Loucy (cell line): ENCODE data around the gene VAPB.

ENCODE experiments used
- H2AFZ ChIP-seq: fragments of 200-600 bp; sonication (generic); 2 replicates; pipeline ENCODE4 v1.6.0; 2016; ENCODE audit warnings: antibody characterized with exemption, mild to moderate bottlenecking, low read length, moderate library complexity
- H3F3A ChIP-seq: fragments of 200-600 bp; 2 replicates; pipeline ENCODE4 v1.6.0; 2016; ENCODE audit warnings: antibody characterized with exemption, low read depth, mild to moderate bottlenecking
- H3K27me3 ChIP-seq: fragments of 200-600 bp; sonication (generic); 2 replicates; pipeline ENCODE4 v1.6.1; 2014; ENCODE audit warnings: low read length, mild to moderate bottlenecking; ENCODE audit not compliant: insufficient read depth, poor library complexity, severe bottlenecking
- H3K36me3 ChIP-seq: fragments of 200-600 bp; sonication (generic); 2 replicates; pipeline ENCODE4 v1.6.1; 2016; ENCODE audit warnings: low read length; ENCODE audit not compliant: insufficient read depth
- H3K4me1 ChIP-seq: fragments of 200-600 bp; sonication (generic); 2 replicates; pipeline ENCODE4 v1.5.1; 2014; ENCODE audit warnings: low read length, mild to moderate bottlenecking; ENCODE audit not compliant: insufficient read depth, poor library complexity, severe bottlenecking
- H3K4me2 ChIP-seq: fragments of 200-600 bp; sonication (generic); 2 replicates; pipeline ENCODE4 v1.6.0; 2014; ENCODE audit warnings: antibody characterized with exemption, low read length, low read depth, mild to moderate bottlenecking; ENCODE audit not compliant: poor library complexity, severe bottlenecking
- H3K4me3 ChIP-seq: fragments of 200-600 bp; sonication (generic); 2 replicates; pipeline ENCODE4 v1.5.1; 2014; ENCODE audit warnings: low read length, mild to moderate bottlenecking, mixed read lengths; ENCODE audit not compliant: poor library complexity, severe bottlenecking
- H3K79me2 ChIP-seq: fragments of 200-600 bp; sonication (generic); 2 replicates; pipeline ENCODE4 v1.6.1; 2014; ENCODE audit warnings: low read length; ENCODE audit not compliant: insufficient read depth
- H3K9ac ChIP-seq: fragments of 200-600 bp; sonication (generic); 2 replicates; pipeline ENCODE4 v1.6.0; 2014; ENCODE audit warnings: mild to moderate bottlenecking, low read depth, low read length, moderate library complexity; ENCODE audit not compliant: poor library complexity, severe bottlenecking
- H3K9me2 ChIP-seq: fragments of 200-600 bp; sonication (generic); replicated peaks from 2 replicates; pipeline ENCODE4 v1.6.1; 2016; ENCODE audit warnings: low read depth, low read length, mixed read lengths
- H3K9me3 ChIP-seq: fragments of 200-600 bp; sonication (generic); 2 replicates; pipeline ENCODE4 v1.6.1; 2014; ENCODE audit warnings: mild to moderate bottlenecking, antibody characterized with exemption, low read length, low read depth; ENCODE audit not compliant: insufficient read depth
- H4K20me1 ChIP-seq: fragments of 200-600 bp; sonication (generic); 2 replicates; pipeline ENCODE4 v1.6.0; 2014; ENCODE audit warnings: antibody characterized with exemption, low read length, mild to moderate bottlenecking; ENCODE audit not compliant: insufficient read depth, poor library complexity, severe bottlenecking
- EZH2phosphoT487 ChIP-seq: fragments of 200-600 bp; IDR thresholded peaks from 2 replicates; pipeline ENCODE4 v1.6.1; 2018; ENCODE audit warnings: antibody characterized with exemption, mild to moderate bottlenecking, moderate library complexity, borderline replicate concordance
- TF ChIP-seq, protein P1 (sequence below): fragments of 200-600 bp; sonication (generic); conservative IDR thresholded peaks from 2 replicates; pipeline ENCODE4 v1.5.1; 2014; ENCODE audit warnings: mild to moderate bottlenecking, antibody characterized with exemption, low read length

Gene VAPB

GRCh38 chr20:58449681-58450221 lies 60.7 kb downstream of the VAPB start:
- Histone ChIP-seq H3K79me2 (no peaks in the 10 kb centered on the region), H4K20me1 (no peaks in the 10 kb centered on the region), H3F3A (no peaks in the 10 kb centered on the region), H3K9me3 (no peaks in the 10 kb centered on the region), H3K4me1 (no peaks in the 10 kb centered on the region), H3K9ac (no peak overlapping the region), H3K4me3 (no peak overlapping the region), H2AFZ (no peak overlapping the region), H3K36me3 (peaks cover 42% of the 10 kb centered on the region), H3K9me2 (no peaks in the 10 kb centered on the region), H3K4me2 (no peak overlapping the region), H3K27me3 (no peaks in the 10 kb centered on the region)
- no peak for TF ChIP-seq EZH2phosphoT487
- TF ChIP-seq, protein P1, sequence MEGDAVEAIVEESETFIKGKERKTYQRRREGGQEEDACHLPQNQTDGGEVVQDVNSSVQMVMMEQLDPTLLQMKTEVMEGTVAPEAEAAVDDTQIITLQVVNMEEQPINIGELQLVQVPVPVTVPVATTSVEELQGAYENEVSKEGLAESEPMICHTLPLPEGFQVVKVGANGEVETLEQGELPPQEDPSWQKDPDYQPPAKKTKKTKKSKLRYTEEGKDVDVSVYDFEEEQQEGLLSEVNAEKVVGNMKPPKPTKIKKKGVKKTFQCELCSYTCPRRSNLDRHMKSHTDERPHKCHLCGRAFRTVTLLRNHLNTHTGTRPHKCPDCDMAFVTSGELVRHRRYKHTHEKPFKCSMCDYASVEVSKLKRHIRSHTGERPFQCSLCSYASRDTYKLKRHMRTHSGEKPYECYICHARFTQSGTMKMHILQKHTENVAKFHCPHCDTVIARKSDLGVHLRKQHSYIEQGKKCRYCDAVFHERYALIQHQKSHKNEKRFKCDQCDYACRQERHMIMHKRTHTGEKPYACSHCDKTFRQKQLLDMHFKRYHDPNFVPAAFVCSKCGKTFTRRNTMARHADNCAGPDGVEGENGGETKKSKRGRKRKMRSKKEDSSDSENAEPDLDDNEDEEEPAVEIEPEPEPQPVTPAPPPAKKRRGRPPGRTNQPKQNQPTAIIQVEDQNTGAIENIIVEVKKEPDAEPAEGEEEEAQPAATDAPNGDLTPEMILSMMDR, result no peak

GRCh38 chr20:58450254-58450653 lies 61.2 kb downstream of the VAPB start:
- Histone ChIP-seq H3K4me1 (no peaks in the 10 kb centered on the region), H3K4me2 (no peak overlapping the region), H3K9me3 (no peaks in the 10 kb centered on the region), H3K36me3 (peaks cover 37% of the 10 kb centered on the region; the same call in 1 of the 2 replicates), H3K4me3 (no peak overlapping the region), H3K9ac (no peak overlapping the region), H3K9me2 (no peaks in the 10 kb centered on the region), H4K20me1 (no peaks in the 10 kb centered on the region), H3F3A (no peaks in the 10 kb centered on the region), H2AFZ (no peak overlapping the region), H3K27me3 (no peaks in the 10 kb centered on the region), H3K79me2 (no peaks in the 10 kb centered on the region)
- no peak for TF ChIP-seq EZH2phosphoT487
- TF ChIP-seq, protein P1, result no peak

DNA sequence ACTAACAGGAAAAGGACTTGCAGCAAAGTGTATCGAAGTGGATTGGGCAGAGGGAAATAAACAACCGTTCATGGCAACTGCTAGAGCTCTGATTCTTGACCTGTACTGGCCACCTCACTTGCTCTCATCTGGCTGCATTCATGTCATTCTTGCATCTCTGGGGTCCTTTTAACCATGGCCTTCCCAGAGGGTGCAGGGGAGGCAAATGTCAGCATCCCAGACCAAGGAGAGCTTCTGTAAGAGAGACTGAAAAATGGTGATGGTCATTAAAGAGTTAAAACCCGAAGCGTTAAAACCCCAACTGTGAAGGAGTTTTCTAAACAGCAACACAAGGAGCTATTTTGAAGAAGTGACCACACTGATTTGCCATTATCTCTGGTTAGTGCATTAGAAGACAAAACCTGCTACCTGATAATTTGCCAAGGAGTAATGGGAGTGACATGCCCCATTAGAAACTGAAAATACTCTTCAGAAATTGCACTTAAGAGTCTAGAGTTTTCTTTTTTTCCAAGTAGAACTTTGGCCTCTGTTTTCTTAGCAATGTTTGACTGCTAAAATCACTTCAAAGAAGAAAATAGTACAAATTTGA lies 63.7 kb downstream of the VAPB start:
- H2AFZ ChIP-seq, result no peak overlapping the region
- no peaks in the 10 kb centered on the region for H3K27me3 ChIP-seq
- no peak overlapping the region for H3K9ac ChIP-seq
- no peak overlapping the region for H3K4me3 ChIP-seq
- no peaks in the 10 kb centered on the region for H3K79me2 ChIP-seq
- H3K36me3 ChIP-seq, result peaks cover 19% of the 10 kb centered on the region; the same call in 1 of the 2 replicates
- no peaks in the 10 kb centered on the region for H3K4me1 ChIP-seq
- no peaks in the 10 kb centered on the region for H3F3A ChIP-seq
- TF ChIP-seq EZH2phosphoT487, result no peak
- TF ChIP-seq, protein P1, result no peak
- no peak overlapping the region for H3K4me2 ChIP-seq
- H4K20me1 ChIP-seq, result no peaks in the 10 kb centered on the region
- H3K9me2 ChIP-seq, result no peaks in the 10 kb centered on the region
- H3K9me3 ChIP-seq, result no peaks in the 10 kb centered on the region
